Thyroid gland (tissue), 4 donors: ENCODE measurements around the gene OTC. TPM values are rescaled to one million over a fixed set of nuclear protein-coding genes. Genes with fewer than 3 reads are reported as not detected.

Source experiments
- DNase-seq, 2 donors: peaks; one replicate each; pipeline ENCODE4 v3.0.0-alpha.2; 2019
- H3K27ac ChIP-seq, 3 donors: fragments of 200-600 bp; sonication (generic); 1 replicate in 2 of 3; 2 replicates in 1 of 3; pipeline ENCODE4 v1.5.1; 2016 to 2019; ENCODE audit warnings: mild to moderate bottlenecking in 1 of 3, moderate library complexity in 1 of 3
- H3K27me3 ChIP-seq: fragments of 200-600 bp; sonication (generic); one replicate; pipeline ENCODE4 v1.5.1; 2019
- H3K36me3 ChIP-seq, 2 donors: fragments of 200-600 bp; sonication (generic); one replicate each; pipeline ENCODE4 v1.5.1; 2016 to 2019
- H3K4me1 ChIP-seq, 2 donors: fragments of 200-600 bp; sonication (generic); one replicate each; pipeline ENCODE4 v1.5.1; 2017 to 2019
- H3K4me3 ChIP-seq, 3 donors: fragments of 200-600 bp; sonication (generic); replicated peaks in 1 of 3; 1 replicate in 2 of 3; 2 replicates in 1 of 3; pipeline ENCODE4 v1.5.1; 2016; ENCODE audit warnings: mild to moderate bottlenecking in 1 of 3
- H3K9me3 ChIP-seq: fragments of 200-600 bp; sonication (generic); one replicate; pipeline ENCODE4 v1.5.1; 2017
- POLR2A ChIP-seq, 2 donors: fragments of 450-650 bp; IDR thresholded peaks; one replicate each; pipeline ENCODE4 v1.6.1; 2017; ENCODE audit warnings: antibody characterized with exemption in 2 of 2, mild to moderate bottlenecking in 2 of 2, moderate library complexity in 1 of 2
- WGBS, 2 donors: methylation state at CpG; one replicate each; pipeline ENCODE4 v1.1.5; 2017; 5-methylcytosine and 5-hydroxymethylcytosine counted together
- intact Hi-C: fragments of 100-400 bp; cut with DNase I; formaldehyde crosslinking; loops from one replicate; pipeline ENCODE4 v1.15.1; 2023
- total RNA-seq, 4 donors: library from RNA; depleted of rRNA; stranded (reverse); fragments of >200 nt; gene quantifications; one replicate each; pipeline ENCODE4 v1.2.3, GENCODE V29; 2016
- TF ChIP-seq, protein P1 (sequence below), 6 experiments: fragments of 200-600 bp in 3 of 6; fragments of 450-650 bp in 3 of 6; sonication (generic) in 3 of 6; IDR thresholded peaks; one replicate each; pipeline ENCODE4 v1.5.1; 2016 to 2019; ENCODE audit warnings: antibody characterized with exemption in 6 of 6, mild to moderate bottlenecking in 2 of 6, inconsistent platforms in 1 of 6, moderate library complexity in 1 of 6

Gene OTC
- total RNA-seq, 4 donors from 2014 or later: 0.33 to 1.2 TPM; not detected in 2

DNA sequence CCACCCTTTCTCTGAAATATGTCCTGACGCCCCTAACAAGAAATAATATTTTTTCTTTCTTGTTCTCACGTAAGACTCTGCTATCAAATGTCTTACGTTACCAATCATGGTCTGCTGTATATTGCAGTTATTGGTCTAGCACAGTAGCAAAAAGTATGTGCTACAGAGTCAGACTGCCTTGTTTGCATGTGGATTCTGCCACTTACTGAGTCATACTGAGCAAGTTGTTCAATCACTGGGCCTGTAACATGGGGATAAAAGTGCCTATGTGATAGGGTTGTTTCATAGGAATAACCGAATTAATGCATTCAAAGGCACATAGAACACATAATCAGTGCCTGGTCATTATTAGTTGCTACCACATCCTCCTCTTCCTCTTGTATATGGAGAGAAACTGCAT, 39.2 kb upstream of the OTC start:
- no peak for DNase-seq
- Histone ChIP-seq H3K27ac (no peak overlapping the region), H3K4me1 (no peaks in the 10 kb centered on the region), H3K27me3 (no peaks in the 10 kb centered on the region), H3K4me3 (no peak overlapping the region), H3K36me3 (no peaks in the 10 kb centered on the region), H3K9me3 (no peaks in the 10 kb centered on the region)
- TF ChIP-seq, protein P1, sequence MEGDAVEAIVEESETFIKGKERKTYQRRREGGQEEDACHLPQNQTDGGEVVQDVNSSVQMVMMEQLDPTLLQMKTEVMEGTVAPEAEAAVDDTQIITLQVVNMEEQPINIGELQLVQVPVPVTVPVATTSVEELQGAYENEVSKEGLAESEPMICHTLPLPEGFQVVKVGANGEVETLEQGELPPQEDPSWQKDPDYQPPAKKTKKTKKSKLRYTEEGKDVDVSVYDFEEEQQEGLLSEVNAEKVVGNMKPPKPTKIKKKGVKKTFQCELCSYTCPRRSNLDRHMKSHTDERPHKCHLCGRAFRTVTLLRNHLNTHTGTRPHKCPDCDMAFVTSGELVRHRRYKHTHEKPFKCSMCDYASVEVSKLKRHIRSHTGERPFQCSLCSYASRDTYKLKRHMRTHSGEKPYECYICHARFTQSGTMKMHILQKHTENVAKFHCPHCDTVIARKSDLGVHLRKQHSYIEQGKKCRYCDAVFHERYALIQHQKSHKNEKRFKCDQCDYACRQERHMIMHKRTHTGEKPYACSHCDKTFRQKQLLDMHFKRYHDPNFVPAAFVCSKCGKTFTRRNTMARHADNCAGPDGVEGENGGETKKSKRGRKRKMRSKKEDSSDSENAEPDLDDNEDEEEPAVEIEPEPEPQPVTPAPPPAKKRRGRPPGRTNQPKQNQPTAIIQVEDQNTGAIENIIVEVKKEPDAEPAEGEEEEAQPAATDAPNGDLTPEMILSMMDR (IDR thresholded peaks at IDR 0.05): no peak
- TF ChIP-seq POLR2A (IDR thresholded peaks at IDR 0.05): no peak
- 97 to 98% methylated on average over 4 of the region's 4 CpGs for WGBS, 2 donors
- intact Hi-C loops: no loop called here

DNA sequence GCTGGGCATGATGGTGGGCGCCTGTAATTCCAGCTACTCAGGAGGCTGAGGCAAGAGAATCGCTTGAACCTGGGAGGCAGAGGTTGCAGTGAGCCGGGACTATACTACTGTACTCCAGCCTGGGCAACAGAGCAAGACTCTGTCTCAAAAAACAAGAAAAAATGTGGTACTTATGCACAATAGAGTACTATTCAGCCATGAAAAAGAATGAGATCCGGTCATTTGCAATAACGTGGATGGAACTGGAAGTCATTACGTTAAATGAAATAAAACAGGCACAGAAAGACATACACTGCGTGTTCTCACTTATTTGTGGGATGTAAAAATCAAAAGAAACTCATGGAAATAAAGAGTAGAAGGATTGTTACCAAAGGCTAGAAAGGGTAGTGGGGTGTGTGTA, 37.2 kb upstream of the OTC start:
- H3K27me3 ChIP-seq: no peaks in the 10 kb centered on the region
- no peaks in the 10 kb centered on the region for H3K36me3 ChIP-seq
- intact Hi-C loops: no loop called here
- DNase-seq: no peak
- TF ChIP-seq, protein P1 (IDR thresholded peaks at IDR 0.05): no peak
- no peak for TF ChIP-seq POLR2A (IDR thresholded peaks at IDR 0.05)
- 97 to 99% methylated on average over 7 of the region's 7 CpGs for WGBS, 2 donors
- no peak overlapping the region for H3K4me3 ChIP-seq
- no peaks in the 10 kb centered on the region for H3K9me3 ChIP-seq
- H3K4me1 ChIP-seq: no peaks in the 10 kb centered on the region
- no peak overlapping the region for H3K27ac ChIP-seq

DNA sequence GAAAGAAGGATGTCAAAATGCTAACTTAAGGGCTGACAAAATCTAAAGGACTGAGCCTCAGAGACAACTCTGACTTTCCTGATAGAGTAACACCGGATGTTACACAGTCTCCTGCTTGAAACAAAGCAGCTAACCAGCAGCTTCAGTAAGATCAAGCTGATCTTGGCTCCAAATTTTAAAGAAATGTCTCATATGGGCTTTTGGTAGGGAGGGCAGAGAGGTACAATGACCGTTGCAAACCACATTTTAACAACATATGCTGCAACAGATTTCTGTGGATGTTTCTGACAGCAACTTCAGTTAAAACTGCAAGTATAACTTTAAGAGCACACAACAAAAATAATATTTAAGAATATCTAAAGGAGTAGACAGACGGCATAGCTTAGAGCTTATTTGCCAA, 34.2 kb upstream of the OTC start:
- intact Hi-C loops: no loop called here
- Histone ChIP-seq H3K36me3 (no peaks in the 10 kb centered on the region), H3K27me3 (no peaks in the 10 kb centered on the region), H3K4me3 (no peak overlapping the region), H3K27ac (no peak overlapping the region), H3K4me1 (no peaks in the 10 kb centered on the region), H3K9me3 (no peaks in the 10 kb centered on the region)
- TF ChIP-seq, protein P1 (IDR thresholded peaks at IDR 0.05): no peak
- no peak for TF ChIP-seq POLR2A (IDR thresholded peaks at IDR 0.05)
- 95 to 97% methylated on average over 3 of the region's 3 CpGs for WGBS, 2 donors
- DNase-seq: no peak

DNA sequence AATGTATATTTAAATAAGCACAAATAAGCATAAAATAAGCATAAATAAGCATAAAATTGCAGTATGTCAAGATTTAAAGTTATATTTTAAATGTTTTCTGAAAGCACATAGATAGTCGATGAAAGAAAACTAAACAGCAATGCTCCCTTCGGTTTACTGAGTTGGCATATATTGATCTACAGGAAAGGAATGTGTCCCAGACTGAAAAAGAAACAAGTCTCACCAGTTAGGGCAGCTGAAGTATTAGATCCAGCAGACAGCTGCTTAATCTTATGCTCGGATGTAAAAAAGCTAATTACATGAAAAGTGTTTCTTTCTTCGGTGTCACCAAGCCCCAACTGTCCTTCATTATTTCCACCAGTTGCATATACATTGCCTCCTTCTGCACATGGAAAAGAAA, 33.8 kb upstream of the OTC start:
- intact Hi-C loops: no loop called here
- H3K4me1 ChIP-seq: no peaks in the 10 kb centered on the region
- no peak overlapping the region for H3K4me3 ChIP-seq
- no peaks in the 10 kb centered on the region for H3K9me3 ChIP-seq
- no peak for DNase-seq
- no peaks in the 10 kb centered on the region for H3K27me3 ChIP-seq
- H3K36me3 ChIP-seq: no peaks in the 10 kb centered on the region
- TF ChIP-seq, protein P1 (IDR thresholded peaks at IDR 0.05): no peak
- no peak for TF ChIP-seq POLR2A (IDR thresholded peaks at IDR 0.05)
- 58 to 61% methylated on average over 4 of the region's 4 CpGs for WGBS, 2 donors
- H3K27ac ChIP-seq: no peak overlapping the region

DNA sequence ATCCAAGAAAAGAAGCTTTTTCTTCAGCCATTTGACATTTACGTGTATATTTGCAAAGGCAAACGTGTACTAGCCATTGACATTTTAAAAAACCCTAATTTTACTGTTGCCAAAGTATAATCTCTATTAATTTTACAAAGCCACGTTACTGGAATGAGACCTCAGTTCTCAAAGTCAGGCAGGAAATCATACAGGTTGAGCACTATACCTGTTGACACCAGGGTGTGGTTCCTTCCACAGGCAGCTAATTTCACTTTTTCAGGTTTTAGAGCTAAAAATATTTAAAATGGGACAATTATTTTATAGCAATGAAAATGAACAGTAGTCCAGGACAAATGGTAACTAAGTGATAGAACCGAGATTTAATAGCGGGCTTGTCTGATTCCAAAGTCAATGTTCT, 31.6 kb upstream of the OTC start:
- Histone ChIP-seq H3K4me3 (no peak overlapping the region), H3K27me3 (no peaks in the 10 kb centered on the region), H3K27ac (no peak overlapping the region), H3K9me3 (no peaks in the 10 kb centered on the region), H3K36me3 (no peaks in the 10 kb centered on the region), H3K4me1 (no peaks in the 10 kb centered on the region)
- DNase-seq: no peak
- intact Hi-C loops: no loop called here
- WGBS, 2 donors: 94 to 96% methylated on average over 5 of the region's 5 CpGs
- TF ChIP-seq, protein P1 (IDR thresholded peaks at IDR 0.05): no peak
- no peak for TF ChIP-seq POLR2A (IDR thresholded peaks at IDR 0.05)
